ENCODE results near the gene IKZF2.

The IKZF2 gene

DNA sequence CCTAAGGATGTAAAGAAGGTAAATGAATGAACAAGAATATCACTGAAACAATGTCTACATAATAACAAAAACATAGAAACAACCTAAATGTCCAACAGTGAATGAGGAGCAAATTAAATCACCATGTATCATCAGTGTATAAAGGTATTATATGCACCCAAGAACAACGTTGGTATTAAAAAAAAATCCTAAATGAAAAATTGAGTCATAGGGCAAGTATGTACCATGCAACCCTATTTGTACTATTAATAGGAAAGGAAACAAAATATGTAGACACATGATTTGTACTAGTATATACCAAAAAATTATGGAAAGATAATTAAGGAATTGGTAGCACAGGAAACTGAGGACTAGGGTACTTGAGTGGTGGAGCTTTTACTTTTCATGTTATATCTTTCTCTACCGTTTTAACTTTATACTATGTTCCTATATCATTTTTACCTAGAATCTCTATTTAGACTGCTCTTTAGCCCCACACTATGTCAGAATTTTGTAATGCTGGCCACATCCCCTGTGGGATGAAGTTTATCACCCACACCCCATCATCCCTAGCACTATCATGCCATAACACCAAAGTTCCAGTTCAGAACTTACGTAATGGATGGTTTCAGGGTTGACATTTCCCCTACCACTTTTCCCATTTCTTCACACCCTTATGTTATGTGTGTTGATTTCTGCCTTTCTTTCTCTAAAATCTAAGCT, 25.6 kb downstream of the IKZF2 start:
- DNase-seq (ENCODE audit: low read depth), result no peak
- H3K4me3 ChIP-seq (ENCODE audit: low read depth, low read length), result no peak overlapping the region
- TF ChIP-seq, protein P1, sequence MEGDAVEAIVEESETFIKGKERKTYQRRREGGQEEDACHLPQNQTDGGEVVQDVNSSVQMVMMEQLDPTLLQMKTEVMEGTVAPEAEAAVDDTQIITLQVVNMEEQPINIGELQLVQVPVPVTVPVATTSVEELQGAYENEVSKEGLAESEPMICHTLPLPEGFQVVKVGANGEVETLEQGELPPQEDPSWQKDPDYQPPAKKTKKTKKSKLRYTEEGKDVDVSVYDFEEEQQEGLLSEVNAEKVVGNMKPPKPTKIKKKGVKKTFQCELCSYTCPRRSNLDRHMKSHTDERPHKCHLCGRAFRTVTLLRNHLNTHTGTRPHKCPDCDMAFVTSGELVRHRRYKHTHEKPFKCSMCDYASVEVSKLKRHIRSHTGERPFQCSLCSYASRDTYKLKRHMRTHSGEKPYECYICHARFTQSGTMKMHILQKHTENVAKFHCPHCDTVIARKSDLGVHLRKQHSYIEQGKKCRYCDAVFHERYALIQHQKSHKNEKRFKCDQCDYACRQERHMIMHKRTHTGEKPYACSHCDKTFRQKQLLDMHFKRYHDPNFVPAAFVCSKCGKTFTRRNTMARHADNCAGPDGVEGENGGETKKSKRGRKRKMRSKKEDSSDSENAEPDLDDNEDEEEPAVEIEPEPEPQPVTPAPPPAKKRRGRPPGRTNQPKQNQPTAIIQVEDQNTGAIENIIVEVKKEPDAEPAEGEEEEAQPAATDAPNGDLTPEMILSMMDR (IDR thresholded peaks at IDR 0.05; ENCODE audit: control insufficient read depth, extremely low read depth, insufficient read depth), result no peak

GRCh38 chr2:213122725-213123124, 28.7 kb downstream of the IKZF2 start:
- DNase-seq (ENCODE audit: low read depth), result no peak
- TF ChIP-seq, protein P1 (IDR thresholded peaks at IDR 0.05; ENCODE audit: control insufficient read depth, extremely low read depth, insufficient read depth), result no peak
- no peak overlapping the region for H3K4me3 ChIP-seq (ENCODE audit: low read depth, low read length)

DNA sequence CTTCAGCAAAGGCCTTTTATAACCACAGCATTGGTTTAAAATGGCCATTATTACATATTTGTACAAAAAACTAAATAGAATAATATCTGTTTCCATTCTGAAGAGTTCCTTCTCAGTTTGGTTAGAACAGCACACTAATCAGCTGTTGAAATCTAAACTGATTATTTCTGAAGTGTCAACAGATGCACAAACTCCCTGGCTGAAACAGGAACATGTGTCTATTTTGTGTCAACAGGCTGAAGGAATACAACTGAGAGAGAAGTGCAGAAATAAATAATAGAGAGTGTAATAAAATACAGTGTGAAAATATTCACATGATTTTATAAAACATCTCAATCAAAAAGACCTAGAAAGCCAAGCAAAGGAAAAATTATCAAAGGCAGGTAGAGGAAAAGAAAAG, 29.7 kb downstream of the IKZF2 start:
- TF ChIP-seq, protein P1 (IDR thresholded peaks at IDR 0.05; ENCODE audit: control insufficient read depth, extremely low read depth, insufficient read depth), result no peak
- DNase-seq (ENCODE audit: low read depth), result no peak

DNA sequence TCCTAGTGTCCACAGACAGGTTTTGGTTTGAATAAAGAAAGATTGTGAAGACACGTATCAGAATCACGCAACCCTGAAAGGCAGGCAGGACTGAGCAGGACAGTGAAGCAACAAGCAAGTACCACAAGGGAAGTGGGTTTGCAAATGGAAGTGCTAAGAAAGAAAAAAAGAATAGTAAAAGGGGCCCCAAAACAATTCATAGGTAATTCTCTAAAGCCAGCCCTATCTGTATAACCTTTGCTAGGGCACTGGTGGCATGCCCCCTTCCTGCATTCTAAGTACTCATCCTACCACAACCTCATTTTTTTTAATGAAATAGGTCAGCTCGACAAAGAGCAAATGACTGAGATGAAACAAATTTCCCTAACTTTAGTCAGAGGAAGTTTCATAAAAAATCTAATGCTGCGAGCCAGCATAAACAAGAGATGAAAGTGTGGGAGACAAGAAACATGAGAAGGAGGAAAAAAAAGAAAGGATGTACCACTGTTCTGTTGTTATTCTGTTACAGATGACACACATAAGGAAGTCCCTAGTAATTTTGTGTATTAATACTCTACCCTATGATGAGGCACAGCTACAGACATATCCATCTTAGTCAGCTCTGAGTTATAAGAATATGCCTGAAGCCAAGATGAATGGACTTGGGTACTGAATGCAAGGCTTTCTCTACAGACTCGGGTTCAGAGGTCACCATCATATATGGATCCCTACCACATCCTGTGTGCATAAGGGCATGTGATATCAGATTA, 32.2 kb downstream of the IKZF2 start:
- H3K4me3 ChIP-seq (ENCODE audit: low read depth, low read length), result no peak overlapping the region
- TF ChIP-seq, protein P1 (IDR thresholded peaks at IDR 0.05; ENCODE audit: control insufficient read depth, extremely low read depth, insufficient read depth), result no peak
- no peak for DNase-seq (ENCODE audit: low read depth)

More for the DNA sequence above, 29.7 kb downstream of the IKZF2 start:
- H3K4me3 ChIP-seq (ENCODE audit: low read depth, low read length), result no peak overlapping the region

DNA sequence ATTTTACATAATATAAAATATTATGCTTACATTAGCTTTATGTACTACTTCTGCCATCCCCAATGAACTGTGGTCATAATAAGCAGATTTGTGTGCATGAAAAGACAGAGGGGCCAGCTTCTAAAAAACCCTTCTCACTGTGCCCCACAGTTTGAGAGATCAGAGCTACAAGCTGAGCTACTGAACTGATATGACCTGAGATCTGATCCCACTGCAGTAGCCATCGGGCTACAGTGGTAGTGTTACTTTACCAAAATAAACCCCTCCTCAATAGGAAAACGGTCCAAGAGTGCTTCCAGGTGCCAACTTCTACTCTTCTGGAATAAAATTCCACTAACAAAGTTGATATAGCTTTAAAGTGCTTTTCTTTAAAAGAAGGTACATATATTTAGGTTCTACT, 43.1 kb downstream of the IKZF2 start:
- no peak overlapping the region for H3K4me3 ChIP-seq (ENCODE audit: low read depth, low read length)
- TF ChIP-seq, protein P1 (IDR thresholded peaks at IDR 0.05; ENCODE audit: control insufficient read depth, extremely low read depth, insufficient read depth), result no peak
- DNase-seq (ENCODE audit: low read depth), result no peak

- no peak overlapping the region for H3K4me3 ChIP-seq (ENCODE audit: low read depth, low read length)
- no peak for DNase-seq (ENCODE audit: low read depth)
- TF ChIP-seq, protein P1 (IDR thresholded peaks at IDR 0.05; ENCODE audit: control insufficient read depth, extremely low read depth, insufficient read depth), result no peak
These were observed 43.7 kb downstream of the IKZF2 start for GRCh38 chr2:213107728-213108127.

Data from LNCaP clone FGC (cell line).